B cell (primary cell): Measurements from ENCODE around the gene INSC. TPM values are rescaled to one million over a fixed set of nuclear protein-coding genes. Genes with fewer than 3 reads are reported as not detected.
"Not testable (repeated sequence)": the region's sequence is repeated elsewhere in the genome, so short reads cannot be mapped to it uniquely, and the experiment has no call there.

ENCODE experiments used
- ATAC-seq: fragments of 200-7000 bp; cut with Tn5 transposase; one replicate; pipeline ENCODE4 v1.10.0; 2021; ENCODE audit warnings: low read depth, mild to moderate bottlenecking, moderate number of reproducible peaks, moderate library complexity
- CTCF ChIA-PET: fragments of 350-600 bp; sonication (Branson Sonifier 250); formaldehyde crosslinking; loops from one replicate; lab custom pipeline; 2021; ENCODE audit warnings: antibody characterized with exemption, inconsistent platforms; lab: Charles Lee
- POLR2A ChIA-PET: fragments of 350-600 bp; sonication (Branson Sonifier 250); formaldehyde crosslinking; loops from one replicate; lab custom pipeline; 2021; ENCODE audit warnings: antibody characterized with exemption; lab: Charles Lee
- DNase-seq: peaks from one replicate; pipeline ENCODE4 v3.0.0; 2013
- H2AFZ ChIP-seq: 2 replicates; pipeline ENCODE4 v1.6.1; 2012; ENCODE audit warnings: mild to moderate bottlenecking, low read depth, low read length; ENCODE audit not compliant: insufficient read depth, poor library complexity, severe bottlenecking
- H3K27ac ChIP-seq, 2 donors: 1 replicate in 1 of 2; 2 replicates in 1 of 2; pipeline ENCODE4 v1.5.1; 2012 to 2013; ENCODE audit warnings: low read length in 2 of 2, mild to moderate bottlenecking in 2 of 2, moderate library complexity in 1 of 2
- H3K27me3 ChIP-seq, 4 experiments: fragments of 200-600 bp in 1 of 4; sonication (generic) in 1 of 4; replicated peaks in 1 of 4; 1 replicate in 2 of 4; 2 replicates in 2 of 4; pipeline versions ENCODE4 v1.6.1 to v1.7.0; 2013 to 2016; ENCODE audit warnings: low read length in 3 of 4, mild to moderate bottlenecking in 2 of 4, mixed read lengths in 1 of 4, moderate library complexity in 1 of 4; ENCODE audit not compliant: insufficient read depth in 4 of 4, control insufficient read depth in 3 of 4; ENCODE audit errors: control extremely low read depth in 1 of 4
- H3K36me3 ChIP-seq, 2 experiments: replicated peaks in 1 of 2; 1 replicate in 1 of 2; 2 replicates in 1 of 2; pipeline versions ENCODE4 v1.6.1 to v1.7.1; 2013; ENCODE audit warnings: low read length in 1 of 2; ENCODE audit not compliant: insufficient read depth in 2 of 2, control insufficient read depth in 1 of 2; ENCODE audit errors: control extremely low read depth in 1 of 2, extremely low read depth in 1 of 2
- H3K4me1 ChIP-seq, 2 donors: fragments of 200-600 bp in 1 of 2; sonication (generic) in 1 of 2; 1 replicate in 1 of 2; 2 replicates in 1 of 2; pipeline versions ENCODE4 v1.5.1 to v1.6.1; 2013 to 2017; ENCODE audit warnings: low read length in 2 of 2; ENCODE audit not compliant: control insufficient read depth in 2 of 2, insufficient read depth in 2 of 2
- H3K4me2 ChIP-seq: replicated peaks from 2 replicates; pipeline ENCODE3; 2012; ENCODE audit warnings: mild to moderate bottlenecking, low read depth, low read length; ENCODE audit not compliant: poor library complexity, severe bottlenecking
- H3K4me3 ChIP-seq, 5 experiments: fragments of 200-600 bp in 1 of 5; sonication (generic) in 1 of 5; 1 replicate in 3 of 5; 2 replicates in 2 of 5; pipeline versions ENCODE4 v1.5.1 to v1.7.0; 2011 to 2016; ENCODE audit warnings: low read length in 4 of 5, mild to moderate bottlenecking in 4 of 5, low read depth in 2 of 5, control low read depth in 1 of 5, moderate library complexity in 1 of 5; ENCODE audit not compliant: insufficient read depth in 1 of 5; ENCODE audit errors: control extremely low read depth in 1 of 5, extremely low read depth in 1 of 5
- H3K79me2 ChIP-seq: fragments of 200-600 bp; sonication (generic); one replicate; pipeline ENCODE4 v1.6.0; 2016; ENCODE audit warnings: low read length; ENCODE audit not compliant: control insufficient read depth, insufficient read depth
- H3K9ac ChIP-seq: fragments of 200-600 bp; sonication (generic); 2 replicates; pipeline ENCODE4 v1.6.1; 2017; ENCODE audit warnings: mild to moderate bottlenecking, low read length, moderate library complexity
- H3K9me3 ChIP-seq, 3 donors: one replicate each; pipeline versions ENCODE4 v1.6.1 to v1.7.1; 2013; ENCODE audit warnings: low read length in 2 of 3; ENCODE audit not compliant: control insufficient read depth in 2 of 3, insufficient read depth in 1 of 3; ENCODE audit errors: control extremely low read depth in 1 of 3
- H4K20me1 ChIP-seq: 2 replicates; pipeline ENCODE4 v1.6.0; 2012; ENCODE audit warnings: mild to moderate bottlenecking, low read length; ENCODE audit not compliant: insufficient read depth, control insufficient read depth, poor library complexity, severe bottlenecking
- H3K27ac Mint-ChIP-seq: one replicate; pipeline ENCODE4 v1.8.0; 2021; ENCODE audit warnings: mixed read lengths
- H3K27me3 Mint-ChIP-seq: one replicate; pipeline ENCODE4 v1.8.0; 2021; ENCODE audit warnings: mixed read lengths
- H3K4me1 Mint-ChIP-seq: one replicate; pipeline ENCODE4 v1.8.0; 2021; ENCODE audit warnings: mixed read lengths
- H3K4me3 Mint-ChIP-seq: one replicate; pipeline ENCODE4 v1.8.0; 2021; ENCODE audit warnings: mixed read lengths
- H3K9me3 Mint-ChIP-seq: one replicate; pipeline ENCODE4 v1.8.0; 2022; ENCODE audit warnings: mixed read lengths; ENCODE audit not compliant: insufficient read depth
- CTCF ChIP-seq: fragments of 200-600 bp; IDR thresholded peaks from one replicate; pipeline ENCODE4 v1.8.0; 2022; ENCODE audit warnings: antibody characterized with exemption, mild to moderate bottlenecking
- WGBS: methylation state at CpG from one replicate; pipeline ENCODE4 v1.1.5; 2013; ENCODE audit warnings: missing lambda C conversion rate; ENCODE audit not compliant: insufficient coverage; 5-methylcytosine and 5-hydroxymethylcytosine counted together
- intact Hi-C: fragments of 100-400 bp; cut with micrococcal nuclease; formaldehyde crosslinking; loops from one replicate; pipeline ENCODE4 v1.10.0; 2022
- polyA minus RNA-seq: library from RNA; depleted of rRNA, polyadenylated mRNA; stranded (reverse); fragments of >200 nt; gene quantifications from 2 replicates; pipeline ENCODE4 v1.2.3, GENCODE V29; 2012
- polyA plus RNA-seq: library from polyadenylated mRNA; depleted of rRNA; stranded (reverse); fragments of >200 nt; gene quantifications from 2 replicates; pipeline ENCODE4 v1.2.3, GENCODE V29; 2012
- total RNA-seq, 2 donors: library from RNA; stranded (reverse); fragments of 120-200 nt in 1 of 2; gene quantifications; 1 replicate in 1 of 2; 2 replicates in 1 of 2; pipeline versions ENCODE4 v1.2.3 to v1.2.4, GENCODE V29; 2013 to 2022

The INSC gene
- total RNA-seq (0.10 TPM in 1 of 2 replicates, not detected in the other), polyA plus RNA-seq (not detected in 2 replicates), polyA minus RNA-seq (not detected in 2 replicates)
- total RNA-seq (2013) = 0.05 TPM

- ChIA-PET POLR2A (interaction anchor here (1.1 kb wide), 1 partner anchor 24 kb away, joined by 3 read pairs; no protein-coding TSS in a partner anchor), CTCF (interaction anchor here (0.7 to 10.8 kb wide), 7 partner anchors 11 to 207 kb away, joined by 3 to 177 read pairs (median 4); no protein-coding TSS in a partner anchor)
- Histone ChIP-seq H3K36me3 (no peaks in the 10 kb centered on the region), H3K27ac (no peak within 1 kb of the TSS), H3K27me3 (peaks cover 0 to 37% (median 9%) of the 10 kb centered on the region in 4 experiments), H3K9me3 (peaks cover 0 to 7% (median 0%) of the 10 kb centered on the region in 3 donors), H3K4me1 (peaks cover 59 to 74% of the 10 kb centered on the region in 2 donors), H4K20me1 (no peaks in the 10 kb centered on the region), H3K79me2 (no peaks in the 10 kb centered on the region), H3K4me2 (peak within 1 kb of the TSS; percentile 84), H3K9ac (peak within 1 kb of the TSS; percentile 55), H2AFZ (peak within 1 kb of the TSS; percentile 60), H3K4me3 (peak within 1 kb of the TSS; percentile 25 to 55 (median 32))
- no peak for ATAC-seq
- Mint-ChIP-seq H3K27ac (peak within 1 kb of the TSS; percentile 89), H3K4me1 (peaks cover 66% of the 10 kb centered on the region), H3K27me3 (peaks cover 26% of the 10 kb centered on the region), H3K4me3 (peak within 1 kb of the TSS; percentile 92), H3K9me3 (peaks cover 1% of the 10 kb centered on the region)
- TF ChIP-seq CTCF = no peak
- 11% methylated on average over 42 of the region's 50 CpGs for WGBS
- intact Hi-C loops = no loop called here
- peak; percentile 26 for DNase-seq
These were observed at the start of gene INSC for GRCh38 chr11:15114501-15115475. TSS of gene INSC (plus strand) at chr11:15114923. CDS start at chr11:15149175, 34,252 bp downstream.

GRCh38 chr11:15069751-15070150, 45.0 kb upstream of the INSC start:
- H3K27ac ChIP-seq, CTCF ChIA-PET, ATAC-seq, H3K9me3 Mint-ChIP-seq, H4K20me1 ChIP-seq, DNase-seq, H2AFZ ChIP-seq, H3K36me3 ChIP-seq, H3K27ac Mint-ChIP-seq, POLR2A ChIA-PET, H3K4me2 ChIP-seq, H3K4me3 ChIP-seq, H3K9ac ChIP-seq, H3K79me2 ChIP-seq, intact Hi-C loops, H3K4me3 Mint-ChIP-seq: not testable (repeated sequence)
- H3K4me1 Mint-ChIP-seq = peaks cover 14% of the 10 kb centered on the region
- Histone ChIP-seq H3K4me1 (peaks cover 17% of the 10 kb centered on the region in 2 donors), H3K9me3 (peaks cover 1 to 35% (median 2%) of the 10 kb centered on the region in 3 donors), H3K27me3 (peaks cover 0 to 40% (median 16%) of the 10 kb centered on the region in 4 experiments)
- H3K27me3 Mint-ChIP-seq = peaks cover 50% of the 10 kb centered on the region
- 94% methylated on average over 5 of the region's 7 CpGs for WGBS
